Spleen (tissue), 11 donors: ENCODE data around the gene SPECC1. TPM values are rescaled to one million over a fixed set of nuclear protein-coding genes. Genes with fewer than 3 reads are reported as not detected.

Experiments used
- DNase-seq: peaks from one replicate; pipeline ENCODE4 v3.0.0-alpha.2; 2020
- H3K27ac ChIP-seq, 8 donors: fragments of 200-600 bp; sonication (generic) in 7 of 8; 1 replicate in 4 of 8; 2 replicates in 4 of 8; pipeline versions ENCODE4 v1.5.0 to v1.8.0; 2016 to 2021; ENCODE audit warnings: inconsistent platforms in 4 of 8, mild to moderate bottlenecking in 4 of 8, moderate library complexity in 1 of 8
- H3K27me3 ChIP-seq, 7 donors: fragments of 200-600 bp; sonication (generic) in 6 of 7; replicated peaks in 1 of 7; 1 replicate in 4 of 7; 2 replicates in 3 of 7; pipeline versions ENCODE4 v1.5.0 to v1.8.0; 2016 to 2021; ENCODE audit warnings: inconsistent platforms in 3 of 7, mild to moderate bottlenecking in 1 of 7
- H3K36me3 ChIP-seq, 6 donors: fragments of 200-600 bp; sonication (generic) in 5 of 6; 1 replicate in 4 of 6; 2 replicates in 2 of 6; pipeline versions ENCODE4 v1.5.0 to v1.8.0; 2016 to 2021; ENCODE audit warnings: inconsistent platforms in 2 of 6
- H3K4me1 ChIP-seq, 6 donors: fragments of 200-600 bp; sonication (generic) in 5 of 6; 1 replicate in 3 of 6; 2 replicates in 3 of 6; pipeline versions ENCODE4 v1.5.0 to v1.8.0; 2016 to 2021; ENCODE audit warnings: inconsistent platforms in 3 of 6
- H3K4me3 ChIP-seq, 8 donors: fragments of 200-600 bp; sonication (generic) in 7 of 8; 1 replicate in 4 of 8; 2 replicates in 4 of 8; pipeline versions ENCODE4 v1.5.0 to v1.8.0; 2016 to 2021; ENCODE audit warnings: inconsistent platforms in 4 of 8, mild to moderate bottlenecking in 4 of 8, moderate library complexity in 2 of 8
- H3K9me3 ChIP-seq, 8 donors: fragments of 200-600 bp; sonication (generic) in 7 of 8; 1 replicate in 4 of 8; 2 replicates in 4 of 8; pipeline versions ENCODE4 v1.5.0 to v1.8.0; 2016 to 2021; ENCODE audit warnings: inconsistent platforms in 4 of 8
- POLR2A ChIP-seq, 3 donors: fragments of 450-650 bp; IDR thresholded peaks; one replicate each; pipeline ENCODE4 v1.5.1; 2017; ENCODE audit warnings: antibody characterized with exemption in 3 of 3, mild to moderate bottlenecking in 1 of 3
- POLR2AphosphoS5 ChIP-seq, 3 donors: sonication (generic); formaldehyde crosslinking; IDR thresholded peaks; one replicate each; pipeline ENCODE4 v1.5.1; 2017; ENCODE audit warnings: antibody characterized with exemption in 3 of 3
- WGBS, 5 donors: extraction: QIAGEN DNeasy Blood & Tissue Kit in 3 of 5; methylation state at CpG; one replicate each; pipeline versions ENCODE4 v1.1.5 to v1.1.7; 2013 to 2018; 5-methylcytosine and 5-hydroxymethylcytosine counted together
- intact Hi-C: fragments of 100-400 bp; cut with DNase I; formaldehyde crosslinking; loops from one replicate; pipeline ENCODE4 v1.15.0; 2023; ENCODE audit warnings: low total_unique reads
- polyA plus RNA-seq, 3 donors: library from polyadenylated mRNA; stranded (reverse); fragments of 200-250 nt; gene quantifications; one replicate each; pipeline ENCODE4 v1.2.1, GENCODE V29; 2013
- total RNA-seq, 7 donors: library from RNA; depleted of rRNA in 3 of 7; stranded (reverse); fragments of >200 nt in 3 of 7; fragmentation: NEBNext Ultra II Directional in 4 of 7; extraction: Animal tissue kit (Norgen Biotek cat#: 25700) in 4 of 7; gene quantifications; one replicate each; pipeline versions ENCODE4 v1.1.0 to v1.2.1, GENCODE V29; 2016 to 2021
- TF ChIP-seq, protein P1 (sequence below), 11 experiments: fragments of 200-600 bp in 7 of 11; fragments of 450-650 bp in 4 of 11; sonication (generic) in 4 of 11; IDR thresholded peaks in 8 of 11; conservative IDR thresholded peaks in 3 of 11; 1 replicate in 7 of 11; 2 replicates in 4 of 11; pipeline versions ENCODE4 v1.4.0 to v1.8.0; 2016 to 2021; ENCODE audit warnings: antibody characterized with exemption in 11 of 11, inconsistent platforms in 4 of 11, mild to moderate bottlenecking in 1 of 11
- donor health status: healthy with polysubstance abuse.
- donor health status: DM: no; HTN: no; CAD: no; lungs with moderate emphysema.
- donor health status: DM: no; HTN: no; CAD: no.
- donor health status: Bipolar disorder and iron deficiency.
- donor health status: healthy.
- donor health status: DM: no; HTN: no; CAD: no.
- donor health status: DM: yes; HTN: yes; CAD: no.

SPECC1 gene
- total and polyA plus RNA-seq, 10 donors = 7.4 to 129 (median 84.8) TPM

- Histone ChIP-seq H3K4me3 (no peak overlapping the region), H3K27ac (no peak overlapping the region), H3K27me3 (no peaks in the 10 kb centered on the region), H3K4me1 (peaks cover 0 to 16% (median 7%) of the 10 kb centered on the region in 6 donors), H3K36me3 (no peaks in the 10 kb centered on the region), H3K9me3 (peaks cover 0 to 5% (median 0%) of the 10 kb centered on the region in 8 donors)
- TF ChIP-seq POLR2A (IDR thresholded peaks at IDR 0.05) (no peak), POLR2AphosphoS5 (IDR thresholded peaks at IDR 0.05) (no peak)
- TF ChIP-seq, protein P1, sequence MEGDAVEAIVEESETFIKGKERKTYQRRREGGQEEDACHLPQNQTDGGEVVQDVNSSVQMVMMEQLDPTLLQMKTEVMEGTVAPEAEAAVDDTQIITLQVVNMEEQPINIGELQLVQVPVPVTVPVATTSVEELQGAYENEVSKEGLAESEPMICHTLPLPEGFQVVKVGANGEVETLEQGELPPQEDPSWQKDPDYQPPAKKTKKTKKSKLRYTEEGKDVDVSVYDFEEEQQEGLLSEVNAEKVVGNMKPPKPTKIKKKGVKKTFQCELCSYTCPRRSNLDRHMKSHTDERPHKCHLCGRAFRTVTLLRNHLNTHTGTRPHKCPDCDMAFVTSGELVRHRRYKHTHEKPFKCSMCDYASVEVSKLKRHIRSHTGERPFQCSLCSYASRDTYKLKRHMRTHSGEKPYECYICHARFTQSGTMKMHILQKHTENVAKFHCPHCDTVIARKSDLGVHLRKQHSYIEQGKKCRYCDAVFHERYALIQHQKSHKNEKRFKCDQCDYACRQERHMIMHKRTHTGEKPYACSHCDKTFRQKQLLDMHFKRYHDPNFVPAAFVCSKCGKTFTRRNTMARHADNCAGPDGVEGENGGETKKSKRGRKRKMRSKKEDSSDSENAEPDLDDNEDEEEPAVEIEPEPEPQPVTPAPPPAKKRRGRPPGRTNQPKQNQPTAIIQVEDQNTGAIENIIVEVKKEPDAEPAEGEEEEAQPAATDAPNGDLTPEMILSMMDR (IDR thresholded peaks at IDR 0.05 in 8 of 11, conservative IDR thresholded peaks at IDR 0.05 in 3 of 11) = no peak
- intact Hi-C loops = no loop called here
- WGBS, 5 donors = 76 to 79% (median 77%) methylated on average over 4 of the region's 4 CpGs
- no peak for DNase-seq
These were observed 140.1 kb downstream of the SPECC1 start for GRCh38 chr17:20149251-20149650.

- Histone ChIP-seq H3K27ac (no peak overlapping the region), H3K27me3 (no peaks in the 10 kb centered on the region), H3K4me3 (no peak overlapping the region), H3K9me3 (peaks cover 0 to 3% (median 0%) of the 10 kb centered on the region in 8 donors), H3K4me1 (peaks cover 0 to 35% (median 16%) of the 10 kb centered on the region in 6 donors), H3K36me3 (no peaks in the 10 kb centered on the region)
- intact Hi-C loops = no loop called here
- no peak for DNase-seq
- no peak for TF ChIP-seq POLR2AphosphoS5 (IDR thresholded peaks at IDR 0.05)
- no peak for TF ChIP-seq POLR2A (IDR thresholded peaks at IDR 0.05)
- TF ChIP-seq, protein P1 (IDR thresholded peaks at IDR 0.05 in 8 of 11, conservative IDR thresholded peaks at IDR 0.05 in 3 of 11) = no peak
- 91 to 95% (median 92%) methylated on average over 5 of the region's 5 CpGs for WGBS, 5 donors
These were observed 142.0 kb downstream of the SPECC1 start for GRCh38 chr17:20151174-20151573.

GRCh38 chr17:20153231-20153630 is 144.1 kb downstream of the SPECC1 start:
- Histone ChIP-seq H3K27ac (no peak overlapping the region), H3K27me3 (peaks cover 0 to 7% (median 0%) of the 10 kb centered on the region in 7 donors), H3K4me1 (peaks cover 0 to 52% (median 28%) of the 10 kb centered on the region in 6 donors), H3K36me3 (no peaks in the 10 kb centered on the region), H3K9me3 (no peaks in the 10 kb centered on the region), H3K4me3 (no peak overlapping the region)
- TF ChIP-seq POLR2AphosphoS5 (IDR thresholded peaks at IDR 0.05) (no peak), POLR2A (IDR thresholded peaks at IDR 0.05) (no peak)
- TF ChIP-seq, protein P1 (IDR thresholded peaks at IDR 0.05 in 8 of 11, conservative IDR thresholded peaks at IDR 0.05 in 3 of 11) = no peak
- intact Hi-C loops = no loop called here
- no peak for DNase-seq
- 74 to 82% (median 77%) methylated on average over 2 of the region's 2 CpGs for WGBS, 5 donors

GRCh38 chr17:20154286-20155000 is 145.3 kb downstream of the SPECC1 start:
- H3K4me3 ChIP-seq = no peak overlapping the region
- peak overlapping the region in 2 of 8 donors; percentile 31 to 85 for H3K27ac ChIP-seq
- H3K36me3 ChIP-seq = no peaks in the 10 kb centered on the region
- H3K27me3 ChIP-seq = peaks cover 0 to 7% (median 0%) of the 10 kb centered on the region in 7 donors
- TF ChIP-seq POLR2A (IDR thresholded peaks at IDR 0.05) = no peak
- TF ChIP-seq POLR2AphosphoS5 (IDR thresholded peaks at IDR 0.05) = no peak
- TF ChIP-seq, protein P1 (IDR thresholded peaks at IDR 0.05 in 8 of 11, conservative IDR thresholded peaks at IDR 0.05 in 3 of 11) = no peak
- no peak for DNase-seq
- peaks cover 0 to 56% (median 28%) of the 10 kb centered on the region in 6 donors for H3K4me1 ChIP-seq
- 83 to 88% (median 86%) methylated on average over 11 of the region's 11 CpGs for WGBS, 5 donors
- intact Hi-C loops = no loop called here
- no peaks in the 10 kb centered on the region for H3K9me3 ChIP-seq
